Loucy (cell line): ENCODE data around the gene GIPC3.

ENCODE experiments used
- CTCF ChIP-seq: fragments of 200-600 bp; sonication (generic); conservative IDR thresholded peaks from 2 replicates; pipeline ENCODE4 v1.5.1; 2014; ENCODE audit warnings: mild to moderate bottlenecking, antibody characterized with exemption, low read length
- EZH2phosphoT487 ChIP-seq: fragments of 200-600 bp; IDR thresholded peaks from 2 replicates; pipeline ENCODE4 v1.6.1; 2018; ENCODE audit warnings: antibody characterized with exemption, mild to moderate bottlenecking, moderate library complexity, borderline replicate concordance

- no peak for TF ChIP-seq CTCF
- no peak for TF ChIP-seq EZH2phosphoT487
Measured at GRCh38 chr19:3617463-3617862, 32.2 kb downstream of the GIPC3 start.
